ENCODE results near the gene UBTFL1.
"Not testable (repeated sequence)": the region's sequence is repeated elsewhere in the genome, so short reads cannot be mapped to it uniquely, and the experiment has no call there.

The UBTFL1 gene

GRCh38 chr11:90085650-90086049 lies at the start of gene UBTFL1:
TSS of gene UBTFL1 (plus strand) at chr11:90085950. CDS start at chr11:90085950, 0 bp downstream.
- ATAC-seq: not testable (repeated sequence)

GRCh38 chr11:90051591-90052209 lies 34.0 kb upstream of the UBTFL1 start:
- ATAC-seq: not testable (repeated sequence)

GRCh38 chr11:90052311-90052710 lies 33.4 kb upstream of the UBTFL1 start:
- ATAC-seq: not testable (repeated sequence)

- not testable (repeated sequence) for ATAC-seq
Observed at GRCh38 chr11:90053545-90053944, 32.2 kb upstream of the UBTFL1 start.

- not testable (repeated sequence) for ATAC-seq
Observed at GRCh38 chr11:90088731-90089130, 3.0 kb downstream of the UBTFL1 start.

- not testable (repeated sequence) for ATAC-seq
Observed at GRCh38 chr11:90095230-90095924, 9.6 kb downstream of the UBTFL1 start.

- ATAC-seq: not testable (repeated sequence)
Observed at GRCh38 chr11:90098261-90098660, 12.5 kb downstream of the UBTFL1 start.

GRCh38 chr11:90100431-90100830 lies 14.7 kb downstream of the UBTFL1 start:
- ATAC-seq: no peak
- TF ChIP-seq ZNF70 (CRISPR knock-in tag; IDR thresholded peaks at IDR 0.05) (no peak), ZC3H10 (CRISPR knock-in tag; IDR thresholded peaks at IDR 0.05) (no peak), ZFP30 (CRISPR knock-in tag; IDR thresholded peaks at IDR 0.05) (no peak)

GRCh38 chr11:90113541-90113940 lies 27.8 kb downstream of the UBTFL1 start:
- no peak for ATAC-seq

GRCh38 chr11:90120191-90120590 lies 34.4 kb downstream of the UBTFL1 start:
- no peak for ATAC-seq
- TF ChIP-seq CREB5 (CRISPR knock-in tag; IDR thresholded peaks at IDR 0.05; ENCODE audit: low read depth) (no peak), ZNF8 (CRISPR knock-in tag; IDR thresholded peaks at IDR 0.05) (no peak), RARB (CRISPR knock-in tag; IDR thresholded peaks at IDR 0.05) (no peak), ISL1 (CRISPR knock-in tag; IDR thresholded peaks at IDR 0.05) (no peak), PPARA (CRISPR knock-in tag; IDR thresholded peaks at IDR 0.05; ENCODE audit: borderline replicate concordance) (no peak), TCF4 (CRISPR knock-in tag; IDR thresholded peaks at IDR 0.05; ENCODE audit: borderline replicate concordance) (no peak), CSRNP3 (CRISPR knock-in tag; IDR thresholded peaks at IDR 0.05) (no peak), ZFP30 (CRISPR knock-in tag; IDR thresholded peaks at IDR 0.05) (no peak), SNAI2 (CRISPR knock-in tag; IDR thresholded peaks at IDR 0.05) (no peak), ZNF70 (CRISPR knock-in tag; IDR thresholded peaks at IDR 0.05) (no peak), OSR1 (CRISPR knock-in tag; IDR thresholded peaks at IDR 0.05) (no peak), POU6F1 (CRISPR knock-in tag; IDR thresholded peaks at IDR 0.05; ENCODE audit: borderline replicate concordance, low read depth) (no peak), ZNF565 (CRISPR knock-in tag; conservative IDR thresholded peaks at IDR 0.05; ENCODE audit: low read depth) (no peak), ARNTL (CRISPR knock-in tag; IDR thresholded peaks at IDR 0.05; ENCODE audit: borderline replicate concordance, low read depth) (no peak), CSDC2 (CRISPR knock-in tag; IDR thresholded peaks at IDR 0.05) (no peak)

More at GRCh38 chr11:90113541-90113940, 27.8 kb downstream of the UBTFL1 start:
- TF ChIP-seq ISL1 (CRISPR knock-in tag; IDR thresholded peaks at IDR 0.05) (no peak), ZNF70 (CRISPR knock-in tag; IDR thresholded peaks at IDR 0.05) (no peak), ZC3H10 (CRISPR knock-in tag; IDR thresholded peaks at IDR 0.05) (no peak), BACH2 (CRISPR knock-in tag; IDR thresholded peaks at IDR 0.05; ENCODE audit: borderline replicate concordance) (no peak), SNAI2 (CRISPR knock-in tag; IDR thresholded peaks at IDR 0.05) (no peak), ARNTL (CRISPR knock-in tag; IDR thresholded peaks at IDR 0.05; ENCODE audit: borderline replicate concordance, low read depth) (no peak), ESRRG (CRISPR knock-in tag; IDR thresholded peaks at IDR 0.05) (no peak), OSR1 (CRISPR knock-in tag; IDR thresholded peaks at IDR 0.05) (no peak), TCF4 (CRISPR knock-in tag; IDR thresholded peaks at IDR 0.05; ENCODE audit: borderline replicate concordance) (no peak), CSRNP3 (CRISPR knock-in tag; IDR thresholded peaks at IDR 0.05) (no peak)
